Skeletal muscle tissue (tissue), 4 donors: Measurements from ENCODE around the gene FLAD1. TPM values are rescaled to one million over a fixed set of nuclear protein-coding genes. Genes with fewer than 3 reads are reported as not detected.

Experiments used
- H3K27ac ChIP-seq: one replicate; pipeline ENCODE4 v1.7.0; 2013; ENCODE audit warnings: mild to moderate bottlenecking, low read depth, low read length, inconsistent platforms
- H3K27me3 ChIP-seq, 3 donors: one replicate each; pipeline ENCODE4 v1.7.0; 2013; ENCODE audit warnings: low read length in 3 of 3; ENCODE audit not compliant: control insufficient read depth in 3 of 3, insufficient read depth in 3 of 3
- H3K36me3 ChIP-seq, 3 donors: one replicate each; pipeline ENCODE4 v1.7.0; 2013; ENCODE audit warnings: low read length in 3 of 3; ENCODE audit not compliant: control insufficient read depth in 3 of 3, insufficient read depth in 3 of 3
- H3K4me1 ChIP-seq, 3 donors: one replicate each; pipeline ENCODE4 v1.7.0; 2013; ENCODE audit warnings: low read length in 3 of 3, mild to moderate bottlenecking in 3 of 3; ENCODE audit not compliant: control insufficient read depth in 3 of 3, insufficient read depth in 3 of 3
- H3K4me3 ChIP-seq, 3 donors: one replicate each; pipeline ENCODE4 v1.7.0; 2013; ENCODE audit warnings: low read length in 3 of 3
- H3K9ac ChIP-seq, 3 donors: one replicate each; pipeline ENCODE4 v1.7.0; 2013; ENCODE audit warnings: low read length in 3 of 3, mild to moderate bottlenecking in 3 of 3, moderate library complexity in 2 of 3, low read depth in 1 of 3
- H3K9me3 ChIP-seq, 3 donors: one replicate each; pipeline ENCODE4 v1.7.0; 2013; ENCODE audit warnings: low read length in 3 of 3; ENCODE audit not compliant: control insufficient read depth in 3 of 3
- total RNA-seq: library from RNA; depleted of rRNA; stranded (reverse); fragments of >200 nt; gene quantifications from one replicate; pipeline ENCODE4 v1.2.3, GENCODE V29; 2014
- donor health status: Osteomylitis.

Gene FLAD1
- total RNA-seq, 1 donor from 2014 or later = 16.2 TPM

DNA sequence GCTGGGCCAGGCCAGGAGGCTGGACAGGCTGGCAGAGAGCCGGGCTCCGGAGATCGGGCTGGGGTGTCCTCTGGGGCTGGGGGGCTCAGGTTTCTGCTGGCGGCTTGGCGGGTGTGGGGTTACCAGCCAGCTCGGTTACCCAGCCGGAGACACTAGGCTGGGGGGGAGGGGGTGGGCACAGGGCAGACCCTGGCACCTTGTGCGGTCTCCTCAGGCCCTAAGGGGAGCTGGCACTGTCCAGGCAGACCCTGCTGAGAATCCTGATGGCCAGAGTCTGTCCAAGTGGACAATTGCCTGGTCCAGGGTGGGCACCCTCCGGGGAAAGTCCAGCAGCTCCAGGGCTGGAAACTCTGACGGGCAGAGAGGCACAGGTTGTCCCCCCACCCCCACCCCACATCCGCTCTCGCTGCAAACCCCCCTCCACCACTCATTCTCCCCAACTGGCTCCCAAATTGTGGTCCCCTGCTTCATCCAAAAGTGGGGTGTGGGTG, 26.1 kb downstream of the FLAD1 start:
- Histone ChIP-seq H3K9me3 (no peaks in the 10 kb centered on the region), H3K4me1 (peaks cover 65 to 90% (median 81%) of the 10 kb centered on the region in 3 donors)

DNA sequence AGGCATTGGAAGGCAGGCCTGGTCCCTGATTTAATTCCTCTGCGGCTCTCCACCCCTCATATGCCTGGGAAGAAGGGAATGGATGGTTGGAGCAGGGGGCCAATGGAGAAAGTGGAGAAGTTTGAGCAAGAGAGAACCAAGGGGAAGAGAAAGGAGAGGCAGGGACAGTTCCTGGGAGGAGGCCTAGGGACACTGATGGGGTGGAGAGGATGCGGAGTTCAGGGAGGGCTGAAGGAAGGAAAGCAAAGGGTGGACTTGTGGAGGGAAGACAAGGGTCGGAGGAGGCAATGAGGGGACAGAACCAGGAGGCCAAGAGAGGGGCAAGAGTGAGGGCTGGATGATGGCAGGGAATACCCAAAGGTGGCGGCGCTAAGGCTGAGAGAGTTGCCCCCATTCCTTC, 26.6 kb downstream of the FLAD1 start:
- peak overlapping the region in 1 of 3 donors; percentile 51 for H3K9ac ChIP-seq
- H3K36me3 ChIP-seq = peaks cover 0 to 9% (median 6%) of the 10 kb centered on the region in 3 donors
- no peaks in the 10 kb centered on the region for H3K9me3 ChIP-seq
- no peaks in the 10 kb centered on the region for H3K27me3 ChIP-seq
- peak overlapping the region; percentile 97 for H3K27ac ChIP-seq
- peaks cover 60 to 85% (median 76%) of the 10 kb centered on the region in 3 donors for H3K4me1 ChIP-seq
- peak overlapping the region in 1 of 3 donors; percentile 9 for H3K4me3 ChIP-seq

More for the DNA sequence above, 26.1 kb downstream of the FLAD1 start:
- H3K4me3 ChIP-seq = peak overlapping the region; percentile 41 to 60 (median 55)
- H3K36me3 ChIP-seq = peaks cover 0 to 6% (median 3%) of the 10 kb centered on the region in 3 donors
- no peaks in the 10 kb centered on the region for H3K27me3 ChIP-seq
- peak overlapping the region; percentile 97 for H3K27ac ChIP-seq
- H3K9ac ChIP-seq = peak overlapping the region; percentile 60 to 83 (median 76)

DNA sequence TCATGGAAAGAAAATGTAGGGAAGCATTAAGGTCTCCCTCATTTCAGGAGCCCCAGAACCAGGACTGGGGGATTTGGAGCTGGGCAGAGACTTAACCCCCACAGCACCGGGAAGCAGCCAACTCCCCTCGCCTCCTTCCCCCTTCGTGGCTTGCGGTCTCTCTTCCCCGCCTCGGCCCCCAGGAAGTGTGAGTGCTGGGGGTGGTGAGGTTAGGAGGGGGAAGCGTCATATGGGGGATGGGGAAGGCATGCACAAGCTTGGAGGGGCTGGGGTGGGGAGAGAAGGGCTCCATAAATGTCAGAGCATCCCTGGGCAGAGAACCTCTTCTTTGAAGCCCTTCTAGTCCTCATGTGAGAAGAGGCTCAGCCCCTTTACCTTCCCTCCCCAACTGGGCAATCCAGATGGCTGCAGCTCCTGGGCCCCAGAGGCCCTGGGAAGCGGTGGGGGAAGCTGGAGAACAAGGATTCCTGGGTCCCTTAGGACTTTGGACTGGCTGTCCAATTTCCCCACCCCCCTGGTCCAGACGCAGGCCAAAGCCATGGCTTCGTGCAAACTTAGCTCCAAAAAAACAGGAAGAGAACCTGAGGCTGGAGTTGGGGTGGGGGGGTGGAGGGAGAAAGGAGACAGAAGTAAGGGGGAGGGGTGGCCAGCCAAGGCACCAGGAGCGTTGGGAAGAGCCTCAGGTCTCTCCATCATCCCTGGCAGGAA, 27.2 kb downstream of the FLAD1 start:
- Histone ChIP-seq H3K9me3 (no peaks in the 10 kb centered on the region), H3K9ac (peak overlapping the region in 2 of 3 donors; percentile 32 to 33), H3K27me3 (no peaks in the 10 kb centered on the region), H3K4me3 (peak overlapping the region in 1 of 3 donors; percentile 9), H3K27ac (peak overlapping the region; percentile 97), H3K4me1 (peaks cover 55 to 80% (median 70%) of the 10 kb centered on the region in 3 donors), H3K36me3 (peaks cover 3 to 12% (median 9%) of the 10 kb centered on the region in 3 donors)

DNA sequence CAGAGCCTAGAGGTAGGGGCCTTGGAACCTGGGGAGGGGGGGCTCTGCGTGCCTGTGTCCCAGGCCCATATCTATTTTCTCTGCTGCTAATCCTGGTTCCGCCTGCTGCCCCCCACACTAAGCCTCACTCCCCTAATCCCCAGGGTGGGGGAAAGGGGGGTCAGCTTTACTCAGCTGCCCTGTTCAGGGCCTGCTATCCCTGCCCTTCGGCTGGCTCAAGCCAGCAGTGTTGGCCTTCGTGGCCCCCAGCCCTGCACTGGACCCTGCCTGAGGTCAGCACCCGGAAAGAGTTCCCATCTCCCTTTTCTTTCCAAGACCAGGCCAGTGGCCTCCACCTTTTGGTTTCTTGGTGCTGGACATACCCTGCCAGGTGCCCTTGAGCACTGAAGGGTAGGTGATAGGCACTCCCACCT, 27.9 kb downstream of the FLAD1 start:
- H3K9ac ChIP-seq = peak overlapping the region in 2 of 3 donors; percentile 32 to 33
- H3K36me3 ChIP-seq = peaks cover 9 to 14% (median 12%) of the 10 kb centered on the region in 3 donors
- H3K27ac ChIP-seq = peak overlapping the region; percentile 97
- H3K4me1 ChIP-seq = peaks cover 48 to 77% (median 64%) of the 10 kb centered on the region in 3 donors
- no peaks in the 10 kb centered on the region for H3K27me3 ChIP-seq
- no peak overlapping the region for H3K4me3 ChIP-seq
- H3K9me3 ChIP-seq = no peaks in the 10 kb centered on the region

DNA sequence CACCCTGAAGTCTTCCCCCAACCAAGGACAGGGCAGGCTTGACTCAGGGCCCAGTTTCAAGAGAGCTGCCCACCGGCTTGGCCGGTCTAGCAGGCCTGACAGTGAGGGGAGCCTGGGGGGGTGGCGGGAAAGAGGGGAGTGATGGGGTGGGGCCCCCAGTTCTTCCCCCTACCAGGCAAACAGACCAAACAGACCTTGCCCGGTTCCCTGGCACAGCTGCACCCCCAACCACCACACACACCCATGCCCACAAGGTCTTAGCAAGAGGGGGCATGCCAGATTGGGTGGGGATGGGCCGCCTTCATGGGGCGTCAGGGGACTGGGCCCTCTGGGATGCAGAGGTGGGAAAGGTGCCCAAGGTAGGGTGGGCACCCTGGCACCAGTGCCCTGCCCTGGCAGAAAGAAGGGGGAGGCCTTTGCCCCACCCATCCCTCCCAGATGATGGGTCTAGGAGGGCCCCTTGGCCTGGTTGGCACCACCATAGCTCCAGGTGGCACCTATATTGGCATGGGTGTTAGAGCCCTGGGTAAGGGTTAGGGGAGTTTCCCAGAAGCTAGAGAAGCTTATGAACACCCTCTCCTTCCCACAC, 28.4 kb downstream of the FLAD1 start:
- peak overlapping the region; percentile 44 for H3K27ac ChIP-seq
- no peaks in the 10 kb centered on the region for H3K27me3 ChIP-seq
- peak overlapping the region in 1 of 3 donors; percentile 17 for H3K4me3 ChIP-seq
- peaks cover 12 to 19% (median 13%) of the 10 kb centered on the region in 3 donors for H3K36me3 ChIP-seq
- no peaks in the 10 kb centered on the region for H3K9me3 ChIP-seq
- H3K4me1 ChIP-seq = peaks cover 44 to 76% (median 60%) of the 10 kb centered on the region in 3 donors
- H3K9ac ChIP-seq = peak overlapping the region in 2 of 3 donors; percentile 32 to 35

DNA sequence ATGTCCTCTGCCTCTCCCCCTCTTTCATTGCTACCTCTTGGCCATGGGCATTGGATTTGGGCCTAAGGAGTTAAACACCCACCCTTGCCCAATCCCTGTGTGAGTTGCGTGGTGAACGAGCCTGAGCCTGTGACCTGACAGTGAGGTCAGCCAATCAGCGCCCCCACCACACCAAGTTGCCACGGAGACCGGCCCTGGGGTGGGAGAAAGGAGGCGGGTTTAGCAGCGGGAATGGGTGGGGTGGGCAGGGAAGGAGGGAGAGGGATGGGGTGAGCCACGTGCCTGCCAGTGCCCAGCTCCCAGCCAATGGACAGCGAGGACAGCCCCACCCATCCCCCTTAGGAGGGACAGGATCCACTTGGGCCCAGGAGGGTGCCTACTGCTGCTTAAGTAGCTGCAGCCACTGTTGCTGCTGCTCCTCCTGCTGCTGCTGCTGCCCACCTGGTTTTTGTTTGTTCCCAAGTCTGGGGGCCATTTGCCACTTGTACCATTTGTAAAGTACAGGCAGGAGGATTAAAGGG, 28.9 kb downstream of the FLAD1 start:
- Histone ChIP-seq H3K4me3 (peak overlapping the region in 1 of 3 donors; percentile 17), H3K9me3 (no peaks in the 10 kb centered on the region), H3K36me3 (peaks cover 12 to 21% (median 13%) of the 10 kb centered on the region in 3 donors), H3K27me3 (no peaks in the 10 kb centered on the region), H3K9ac (peak overlapping the region in 2 of 3 donors; percentile 14 to 35), H3K4me1 (peaks cover 44 to 76% (median 60%) of the 10 kb centered on the region in 3 donors), H3K27ac (peak overlapping the region; percentile 44)

DNA sequence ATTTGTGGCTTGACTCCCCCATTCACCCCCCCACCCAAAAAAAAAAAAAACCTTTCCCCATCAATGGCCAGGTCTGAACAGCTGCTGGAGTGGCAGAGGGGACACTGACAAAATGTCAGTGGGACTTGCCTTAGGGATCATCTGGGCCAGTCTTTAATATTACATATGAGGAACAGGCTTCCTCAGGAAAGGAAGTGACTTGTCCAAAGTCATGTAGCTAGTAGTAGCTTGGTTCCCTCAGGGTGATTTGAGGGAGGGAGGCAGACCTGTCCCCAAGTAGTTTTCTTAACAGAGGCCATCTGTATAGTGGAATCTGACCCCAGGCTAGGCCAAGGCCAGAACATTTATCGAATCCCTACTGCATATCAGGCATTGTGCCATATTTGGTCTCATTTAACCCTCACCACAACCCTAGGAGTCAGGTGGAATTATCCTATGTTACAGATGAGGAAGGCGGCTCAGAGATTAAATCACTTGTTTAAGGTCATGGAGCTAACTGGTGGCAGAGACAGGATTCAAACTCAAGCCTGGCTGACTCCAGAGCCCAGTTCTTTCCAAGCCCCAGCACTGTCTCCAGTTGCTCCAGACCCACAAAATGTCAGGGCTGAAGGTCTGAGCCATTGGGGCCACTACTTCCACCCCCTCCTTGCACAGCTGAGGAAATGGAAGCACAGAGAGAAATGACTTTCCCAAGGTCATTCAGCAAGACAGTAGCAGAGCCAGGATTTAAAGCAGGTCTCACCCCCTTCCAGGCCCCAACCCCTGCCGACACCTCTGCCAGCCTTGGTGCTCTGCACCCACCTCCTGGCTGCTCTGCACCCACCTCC, 29.8 kb downstream of the FLAD1 start:
- peaks cover 12 to 21% (median 13%) of the 10 kb centered on the region in 3 donors for H3K36me3 ChIP-seq
- H3K9ac ChIP-seq = peak overlapping the region in 1 of 3 donors; percentile 14
- peaks cover 41 to 76% (median 58%) of the 10 kb centered on the region in 3 donors for H3K4me1 ChIP-seq
- no peaks in the 10 kb centered on the region for H3K27me3 ChIP-seq
- peak overlapping the region; percentile 44 for H3K27ac ChIP-seq
- no peak overlapping the region for H3K4me3 ChIP-seq
- H3K9me3 ChIP-seq = no peaks in the 10 kb centered on the region

DNA sequence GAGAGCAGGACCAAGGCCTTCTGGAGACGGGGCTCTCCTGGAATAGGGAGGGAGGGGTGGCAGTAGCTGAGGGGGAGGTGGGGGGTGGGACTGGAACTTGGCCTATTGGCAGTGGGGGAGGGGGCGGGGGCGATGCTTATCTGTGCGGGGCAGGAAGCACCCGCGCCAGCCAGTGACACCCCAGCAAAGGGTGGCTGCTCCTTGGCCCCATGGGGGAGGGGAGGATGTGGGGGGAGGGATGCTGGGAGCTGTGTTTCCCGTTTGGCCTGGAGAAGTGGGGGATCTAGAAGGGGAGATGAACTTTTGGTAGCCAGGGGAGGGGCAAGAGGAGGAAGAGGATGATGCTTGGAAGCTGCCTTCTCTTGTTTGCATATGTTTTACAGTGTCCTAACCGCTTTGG, 30.5 kb downstream of the FLAD1 start:
- H3K4me1 ChIP-seq = peaks cover 36 to 74% (median 53%) of the 10 kb centered on the region in 3 donors
- H3K4me3 ChIP-seq = no peak overlapping the region
- H3K27me3 ChIP-seq = no peaks in the 10 kb centered on the region
- H3K27ac ChIP-seq = peak overlapping the region; percentile 44
- no peaks in the 10 kb centered on the region for H3K9me3 ChIP-seq
- H3K36me3 ChIP-seq = peaks cover 12 to 21% (median 13%) of the 10 kb centered on the region in 3 donors
- H3K9ac ChIP-seq = no peak overlapping the region

DNA sequence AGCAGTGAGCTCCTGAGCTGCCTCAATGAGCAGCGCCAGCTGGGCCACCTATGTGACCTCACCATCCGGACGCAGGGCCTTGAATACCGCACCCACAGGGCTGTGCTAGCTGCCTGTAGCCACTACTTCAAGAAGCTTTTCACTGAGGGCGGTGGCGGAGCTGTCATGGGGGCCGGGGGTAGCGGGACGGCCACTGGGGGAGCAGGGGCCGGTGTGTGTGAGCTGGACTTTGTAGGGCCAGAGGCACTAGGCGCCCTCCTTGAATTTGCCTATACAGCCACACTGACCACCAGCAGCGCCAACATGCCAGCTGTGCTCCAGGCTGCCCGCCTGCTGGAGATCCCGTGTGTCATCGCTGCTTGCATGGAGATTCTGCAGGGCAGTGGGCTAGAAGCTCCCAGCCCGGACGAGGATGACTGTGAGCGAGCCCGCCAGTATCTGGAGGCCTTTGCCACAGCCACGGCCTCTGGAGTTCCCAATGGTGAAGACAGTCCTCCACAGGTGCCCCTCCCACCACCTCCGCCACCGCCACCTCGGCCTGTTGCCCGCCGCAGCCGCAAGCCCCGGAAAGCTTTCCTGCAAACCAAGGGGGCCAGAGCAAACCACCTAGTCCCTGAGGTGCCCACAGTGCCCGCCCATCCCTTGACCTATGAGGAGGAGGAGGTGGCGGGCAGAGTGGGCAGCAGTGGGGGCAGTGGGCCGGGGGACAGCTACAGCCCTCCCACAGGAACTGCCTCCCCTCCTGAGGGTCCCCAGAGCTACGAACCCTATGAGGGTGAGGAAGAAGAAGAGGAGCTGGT, 31.8 kb downstream of the FLAD1 start:
- no peak overlapping the region for H3K27ac ChIP-seq
- H3K27me3 ChIP-seq = no peaks in the 10 kb centered on the region
- no peaks in the 10 kb centered on the region for H3K9me3 ChIP-seq
- no peak overlapping the region for H3K4me3 ChIP-seq
- H3K9ac ChIP-seq = no peak overlapping the region
- H3K4me1 ChIP-seq = peaks cover 31 to 65% (median 43%) of the 10 kb centered on the region in 3 donors
- H3K36me3 ChIP-seq = peaks cover 12 to 21% (median 13%) of the 10 kb centered on the region in 3 donors
